GM19035 (cell line): ENCODE results near the gene C1orf185.
"Not testable (repeated sequence)": the region's sequence is repeated elsewhere in the genome, so short reads cannot be mapped to it uniquely, and the experiment has no call there.

Experiments used
- ATAC-seq: cut with Tn5 transposase; IDR thresholded peaks from one replicate; pipeline ENCODE4 v1.9.1; 2021; ENCODE audit not compliant: unreplicated experiment

The C1orf185 gene

GRCh38 chr1:51101976-51102375 is at the start of gene C1orf185:
TSS of gene C1orf185 (plus strand) at chr1:51102228. CDS start at chr1:51102234, 6 bp downstream.
- ATAC-seq, result no peak

GRCh38 chr1:51058858-51059257 is 43.2 kb upstream of the C1orf185 start:
- no peak for ATAC-seq

- no peak for ATAC-seq
Observed at GRCh38 chr1:51061231-51061918, 40.7 kb upstream of the C1orf185 start.

- no peak for ATAC-seq
Observed at GRCh38 chr1:51063121-51063520, 38.9 kb upstream of the C1orf185 start.

- no peak for ATAC-seq
Observed at GRCh38 chr1:51070011-51070410, 32.0 kb upstream of the C1orf185 start.

GRCh38 chr1:51070640-51071039 is 31.4 kb upstream of the C1orf185 start:
- ATAC-seq, result no peak

GRCh38 chr1:51071291-51072042 is 30.6 kb upstream of the C1orf185 start:
- ATAC-seq, result no peak

GRCh38 chr1:51072043-51072439 is 30.0 kb upstream of the C1orf185 start:
- ATAC-seq, result no peak

- ATAC-seq, result no peak
Observed at GRCh38 chr1:51072651-51073050, 29.4 kb upstream of the C1orf185 start.

- ATAC-seq, result no peak
Observed at GRCh38 chr1:51073456-51073855, 28.6 kb upstream of the C1orf185 start.

- ATAC-seq, result no peak
Observed at GRCh38 chr1:51086496-51087271, 15.3 kb upstream of the C1orf185 start.

- ATAC-seq, result no peak
Observed at GRCh38 chr1:51088474-51088873, 13.6 kb upstream of the C1orf185 start.

GRCh38 chr1:51093581-51093980 is 8.4 kb upstream of the C1orf185 start:
- ATAC-seq, result no peak

- no peak for ATAC-seq
Observed at GRCh38 chr1:51097171-51097570, 4.9 kb upstream of the C1orf185 start.

- ATAC-seq, result no peak
Observed at GRCh38 chr1:51100264-51100880, 1.7 kb upstream of the C1orf185 start.

GRCh38 chr1:51114137-51114536 is 12.1 kb downstream of the C1orf185 start:
- ATAC-seq, result no peak

GRCh38 chr1:51115714-51116404 is 13.8 kb downstream of the C1orf185 start:
- ATAC-seq, result no peak

- no peak for ATAC-seq
Observed at GRCh38 chr1:51119331-51119730, 17.3 kb downstream of the C1orf185 start.

GRCh38 chr1:51120629-51121028 is 18.6 kb downstream of the C1orf185 start:
- ATAC-seq, result no peak

- not testable (repeated sequence) for ATAC-seq
Observed at GRCh38 chr1:51127152-51127551, 25.1 kb downstream of the C1orf185 start.

GRCh38 chr1:51131185-51131584 is 29.2 kb downstream of the C1orf185 start:
- ATAC-seq, result no peak
